ENCODE results near the gene TMEM143.
"Not testable (repeated sequence)": the region's sequence is repeated elsewhere in the genome, so short reads cannot be mapped to it uniquely, and the experiment has no call there.

Gene TMEM143

GRCh38 chr19:48385461-48386087, 21.8 kb upstream of the TMEM143 start:
- no peak overlapping the region for H3K9ac ChIP-seq (ENCODE audit: low read length)
- peaks cover 8% of the 10 kb centered on the region for H3K36me3 ChIP-seq (ENCODE audit: control insufficient read depth, insufficient read depth, low read length)
- H3K4me3 ChIP-seq (ENCODE audit: low read length) = no peak overlapping the region
- H3K27me3 ChIP-seq (ENCODE audit: control insufficient read depth, insufficient read depth, low read length) = no peaks in the 10 kb centered on the region
- no peaks in the 10 kb centered on the region for H3K9me3 ChIP-seq (ENCODE audit: control insufficient read depth, low read length)
- no peaks in the 10 kb centered on the region for H3K4me1 ChIP-seq (ENCODE audit: control insufficient read depth, insufficient read depth, low read length)

GRCh38 chr19:48382286-48382685, 18.5 kb upstream of the TMEM143 start:
- Histone ChIP-seq H3K9me3 (ENCODE audit: control insufficient read depth, low read length) (no peaks in the 10 kb centered on the region), H3K4me1 (ENCODE audit: control insufficient read depth, insufficient read depth, low read length) (no peaks in the 10 kb centered on the region), H3K4me3 (ENCODE audit: low read length) (no peak overlapping the region), H3K9ac (ENCODE audit: low read length) (no peak overlapping the region), H3K27me3 (ENCODE audit: control insufficient read depth, insufficient read depth, low read length) (no peaks in the 10 kb centered on the region), H3K36me3 (ENCODE audit: control insufficient read depth, insufficient read depth, low read length) (peaks cover 8% of the 10 kb centered on the region)

- Histone ChIP-seq H3K36me3 (ENCODE audit: control insufficient read depth, insufficient read depth, low read length) (peaks cover 8% of the 10 kb centered on the region), H3K9me3 (ENCODE audit: control insufficient read depth, low read length) (no peaks in the 10 kb centered on the region), H3K27me3 (ENCODE audit: control insufficient read depth, insufficient read depth, low read length) (no peaks in the 10 kb centered on the region), H3K4me1 (ENCODE audit: control insufficient read depth, insufficient read depth, low read length) (no peaks in the 10 kb centered on the region), H3K4me3 (ENCODE audit: low read length) (no peak overlapping the region), H3K9ac (ENCODE audit: low read length) (no peak overlapping the region)
Observed at GRCh38 chr19:48381178-48381950, 17.6 kb upstream of the TMEM143 start.

GRCh38 chr19:48379058-48379457, 15.3 kb upstream of the TMEM143 start:
- Histone ChIP-seq H3K4me1 (ENCODE audit: control insufficient read depth, insufficient read depth, low read length) (no peaks in the 10 kb centered on the region), H3K9ac (ENCODE audit: low read length) (no peak overlapping the region), H3K36me3 (ENCODE audit: control insufficient read depth, insufficient read depth, low read length) (no peaks in the 10 kb centered on the region), H3K4me3 (ENCODE audit: low read length) (no peak overlapping the region), H3K27me3 (ENCODE audit: control insufficient read depth, insufficient read depth, low read length) (no peaks in the 10 kb centered on the region), H3K9me3 (ENCODE audit: control insufficient read depth, low read length) (no peaks in the 10 kb centered on the region)

- no peaks in the 10 kb centered on the region for H3K36me3 ChIP-seq (ENCODE audit: control insufficient read depth, insufficient read depth, low read length)
Observed at GRCh38 chr19:48378194-48378570, 14.4 kb upstream of the TMEM143 start.

GRCh38 chr19:48373567-48373966, 9.8 kb upstream of the TMEM143 start:
- H3K27me3 ChIP-seq (ENCODE audit: control insufficient read depth, insufficient read depth, low read length) = no peaks in the 10 kb centered on the region
- H3K4me3 ChIP-seq (ENCODE audit: low read length) = no peak overlapping the region
- H3K9ac ChIP-seq (ENCODE audit: low read length) = no peak overlapping the region
- no peaks in the 10 kb centered on the region for H3K36me3 ChIP-seq (ENCODE audit: control insufficient read depth, insufficient read depth, low read length)
- H3K4me1 ChIP-seq (ENCODE audit: control insufficient read depth, insufficient read depth, low read length) = peaks cover 8% of the 10 kb centered on the region
- H3K9me3 ChIP-seq (ENCODE audit: control insufficient read depth, low read length) = no peaks in the 10 kb centered on the region

More at GRCh38 chr19:48378194-48378570, 14.4 kb upstream of the TMEM143 start:
- no peak overlapping the region for H3K4me3 ChIP-seq (ENCODE audit: low read length)
- no peaks in the 10 kb centered on the region for H3K9me3 ChIP-seq (ENCODE audit: control insufficient read depth, low read length)
- H3K9ac ChIP-seq (ENCODE audit: low read length) = no peak overlapping the region
- no peaks in the 10 kb centered on the region for H3K27me3 ChIP-seq (ENCODE audit: control insufficient read depth, insufficient read depth, low read length)
- no peaks in the 10 kb centered on the region for H3K4me1 ChIP-seq (ENCODE audit: control insufficient read depth, insufficient read depth, low read length)

- H3K9me3 ChIP-seq (ENCODE audit: control insufficient read depth, low read length) = no peaks in the 10 kb centered on the region
- no peaks in the 10 kb centered on the region for H3K27me3 ChIP-seq (ENCODE audit: control insufficient read depth, insufficient read depth, low read length)
- H3K4me1 ChIP-seq (ENCODE audit: control insufficient read depth, insufficient read depth, low read length) = peaks cover 10% of the 10 kb centered on the region
- no peak overlapping the region for H3K4me3 ChIP-seq (ENCODE audit: low read length)
- no peaks in the 10 kb centered on the region for H3K36me3 ChIP-seq (ENCODE audit: control insufficient read depth, insufficient read depth, low read length)
- H3K9ac ChIP-seq (ENCODE audit: low read length) = no peak overlapping the region
Observed at GRCh38 chr19:48372904-48373303, 9.2 kb upstream of the TMEM143 start.

- not testable (repeated sequence) for H3K9ac ChIP-seq (ENCODE audit: low read length); H3K27me3 ChIP-seq (ENCODE audit: control insufficient read depth, insufficient read depth, low read length); H3K4me1 ChIP-seq (ENCODE audit: control insufficient read depth, insufficient read depth, low read length); H3K9me3 ChIP-seq (ENCODE audit: control insufficient read depth, low read length); H3K4me3 ChIP-seq (ENCODE audit: low read length); H3K36me3 ChIP-seq (ENCODE audit: control insufficient read depth, insufficient read depth, low read length)
Observed at GRCh38 chr19:48371771-48372170, 8.0 kb upstream of the TMEM143 start.

GRCh38 chr19:48371367-48371766, 7.6 kb upstream of the TMEM143 start:
- Histone ChIP-seq H3K27me3 (ENCODE audit: control insufficient read depth, insufficient read depth, low read length) (no peaks in the 10 kb centered on the region), H3K4me1 (ENCODE audit: control insufficient read depth, insufficient read depth, low read length) (peaks cover 10% of the 10 kb centered on the region), H3K36me3 (ENCODE audit: control insufficient read depth, insufficient read depth, low read length) (no peaks in the 10 kb centered on the region), H3K4me3 (ENCODE audit: low read length) (no peak overlapping the region), H3K9me3 (ENCODE audit: control insufficient read depth, low read length) (no peaks in the 10 kb centered on the region), H3K9ac (ENCODE audit: low read length) (no peak overlapping the region)

GRCh38 chr19:48370955-48371354, 7.2 kb upstream of the TMEM143 start:
- Histone ChIP-seq H3K4me1 (ENCODE audit: control insufficient read depth, insufficient read depth, low read length) (peaks cover 10% of the 10 kb centered on the region), H3K9me3 (ENCODE audit: control insufficient read depth, low read length) (no peaks in the 10 kb centered on the region), H3K27me3 (ENCODE audit: control insufficient read depth, insufficient read depth, low read length) (no peaks in the 10 kb centered on the region), H3K36me3 (ENCODE audit: control insufficient read depth, insufficient read depth, low read length) (no peaks in the 10 kb centered on the region), H3K9ac (ENCODE audit: low read length) (no peak overlapping the region), H3K4me3 (ENCODE audit: low read length) (no peak overlapping the region)

GRCh38 chr19:48368936-48369335, 5.2 kb upstream of the TMEM143 start:
- Histone ChIP-seq H3K36me3 (ENCODE audit: control insufficient read depth, insufficient read depth, low read length) (no peaks in the 10 kb centered on the region), H3K27me3 (ENCODE audit: control insufficient read depth, insufficient read depth, low read length) (no peaks in the 10 kb centered on the region), H3K4me1 (ENCODE audit: control insufficient read depth, insufficient read depth, low read length) (peaks cover 16% of the 10 kb centered on the region), H3K9me3 (ENCODE audit: control insufficient read depth, low read length) (no peaks in the 10 kb centered on the region), H3K4me3 (ENCODE audit: low read length) (no peak overlapping the region), H3K9ac (ENCODE audit: low read length) (no peak overlapping the region)

- Histone ChIP-seq H3K9me3 (ENCODE audit: control insufficient read depth, low read length) (no peaks in the 10 kb centered on the region), H3K4me1 (ENCODE audit: control insufficient read depth, insufficient read depth, low read length) (peaks cover 25% of the 10 kb centered on the region), H3K36me3 (ENCODE audit: control insufficient read depth, insufficient read depth, low read length) (no peaks in the 10 kb centered on the region), H3K9ac (ENCODE audit: low read length) (no peak overlapping the region), H3K4me3 (ENCODE audit: low read length) (no peak overlapping the region), H3K27me3 (ENCODE audit: control insufficient read depth, insufficient read depth, low read length) (no peaks in the 10 kb centered on the region)
Observed at GRCh38 chr19:48367855-48368254, 4.1 kb upstream of the TMEM143 start.
